Tibial nerve (tissue), 4 donors: ENCODE measurements around the gene TCAIM. TPM values are rescaled to one million over a fixed set of nuclear protein-coding genes. Genes with fewer than 3 reads are reported as not detected.

Experiments
- DNase-seq, 2 donors: peaks; one replicate each; pipeline ENCODE4 v3.0.0-alpha.2; 2019; ENCODE audit warnings: low spot score in 2 of 2
- H3K27ac ChIP-seq, 4 donors: fragments of 200-600 bp; sonication (generic) in 3 of 4; one replicate each; pipeline ENCODE4 v1.5.1; 2017 to 2019; ENCODE audit warnings: mild to moderate bottlenecking in 1 of 4
- H3K27me3 ChIP-seq, 2 donors: fragments of 200-600 bp; sonication (generic) in 1 of 2; one replicate each; pipeline versions ENCODE4 v1.5.1 to v1.6.0; 2017 to 2019
- H3K36me3 ChIP-seq, 3 donors: fragments of 200-600 bp; sonication (generic); one replicate each; pipeline ENCODE4 v1.5.1; 2018 to 2019
- H3K4me1 ChIP-seq, 4 donors: fragments of 200-600 bp; sonication (generic) in 3 of 4; one replicate each; pipeline ENCODE4 v1.5.1; 2017 to 2019
- H3K4me3 ChIP-seq, 4 donors: fragments of 200-600 bp; sonication (generic) in 3 of 4; one replicate each; pipeline ENCODE4 v1.5.1; 2017 to 2019; ENCODE audit warnings: mild to moderate bottlenecking in 1 of 4, moderate library complexity in 1 of 4
- H3K9me3 ChIP-seq, 4 donors: fragments of 200-600 bp; sonication (generic) in 3 of 4; one replicate each; pipeline ENCODE4 v1.5.1; 2017 to 2019
- EP300 ChIP-seq, 2 donors: sonication (generic); formaldehyde crosslinking; IDR thresholded peaks; one replicate each; pipeline ENCODE4 v1.6.1; 2017; ENCODE audit warnings: antibody characterized with exemption in 2 of 2, mild to moderate bottlenecking in 1 of 2
- POLR2A ChIP-seq, 2 donors: fragments of 450-650 bp; IDR thresholded peaks; one replicate each; pipeline ENCODE4 v1.6.1; 2017; ENCODE audit warnings: antibody characterized with exemption in 2 of 2, mild to moderate bottlenecking in 2 of 2, moderate library complexity in 2 of 2
- whole genome bisulfite sequencing, 2 donors: methylation state at CpG; one replicate each; pipeline ENCODE4 v1.1.5; 2018; 5-methylcytosine and 5-hydroxymethylcytosine counted together
- total RNA-seq, 4 donors: library from RNA; depleted of rRNA; stranded (reverse); fragments of >200 nt; gene quantifications; one replicate each; pipeline ENCODE4 v1.1.0, GENCODE V29; 2016
- TF ChIP-seq, protein P1 (sequence below), 5 experiments: fragments of 200-600 bp in 3 of 5; fragments of 450-650 bp in 2 of 5; sonication (generic) in 3 of 5; IDR thresholded peaks; one replicate each; pipeline ENCODE4 v1.5.1; 2016 to 2019; ENCODE audit warnings: antibody characterized with exemption in 5 of 5, mild to moderate bottlenecking in 3 of 5, moderate library complexity in 2 of 5

TCAIM gene
- total RNA-seq, 4 donors from 2014 or later = 24.1 to 41.3 (median 28.0) TPM

DNA sequence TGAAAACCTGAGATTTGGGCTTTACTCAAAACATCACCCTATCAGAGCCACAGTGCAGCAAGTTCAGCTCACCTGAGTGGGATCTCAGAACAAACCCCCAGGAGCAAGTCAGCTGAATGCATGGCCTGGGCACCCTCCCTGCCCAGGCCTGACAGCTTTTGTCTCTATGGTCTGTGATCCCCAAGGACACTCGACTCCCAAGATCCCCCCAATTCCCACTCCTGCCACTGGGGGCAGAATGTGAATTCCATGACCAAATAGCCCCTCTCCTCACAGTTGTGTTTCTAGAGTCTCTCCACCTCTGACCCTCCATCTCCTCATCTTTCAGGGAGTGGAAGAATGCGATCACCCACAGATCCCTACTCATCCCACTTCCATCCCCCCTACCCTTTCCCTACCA lies 80.0 kb downstream of the TCAIM start:
- DNase-seq = no peak
- WGBS, 2 donors = 85 to 86% methylated on average over 2 of the region's 2 CpGs
- TF ChIP-seq, protein P1, sequence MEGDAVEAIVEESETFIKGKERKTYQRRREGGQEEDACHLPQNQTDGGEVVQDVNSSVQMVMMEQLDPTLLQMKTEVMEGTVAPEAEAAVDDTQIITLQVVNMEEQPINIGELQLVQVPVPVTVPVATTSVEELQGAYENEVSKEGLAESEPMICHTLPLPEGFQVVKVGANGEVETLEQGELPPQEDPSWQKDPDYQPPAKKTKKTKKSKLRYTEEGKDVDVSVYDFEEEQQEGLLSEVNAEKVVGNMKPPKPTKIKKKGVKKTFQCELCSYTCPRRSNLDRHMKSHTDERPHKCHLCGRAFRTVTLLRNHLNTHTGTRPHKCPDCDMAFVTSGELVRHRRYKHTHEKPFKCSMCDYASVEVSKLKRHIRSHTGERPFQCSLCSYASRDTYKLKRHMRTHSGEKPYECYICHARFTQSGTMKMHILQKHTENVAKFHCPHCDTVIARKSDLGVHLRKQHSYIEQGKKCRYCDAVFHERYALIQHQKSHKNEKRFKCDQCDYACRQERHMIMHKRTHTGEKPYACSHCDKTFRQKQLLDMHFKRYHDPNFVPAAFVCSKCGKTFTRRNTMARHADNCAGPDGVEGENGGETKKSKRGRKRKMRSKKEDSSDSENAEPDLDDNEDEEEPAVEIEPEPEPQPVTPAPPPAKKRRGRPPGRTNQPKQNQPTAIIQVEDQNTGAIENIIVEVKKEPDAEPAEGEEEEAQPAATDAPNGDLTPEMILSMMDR (IDR thresholded peaks at IDR 0.05) = no peak
- TF ChIP-seq POLR2A (IDR thresholded peaks at IDR 0.05) = no peak
- TF ChIP-seq EP300 (IDR thresholded peaks at IDR 0.05) = no peak
- Histone ChIP-seq H3K9me3 (no peaks in the 10 kb centered on the region), H3K4me1 (no peaks in the 10 kb centered on the region), H3K36me3 (peaks cover 0 to 4% (median 0%) of the 10 kb centered on the region in 3 donors), H3K27me3 (no peaks in the 10 kb centered on the region), H3K4me3 (no peak overlapping the region), H3K27ac (no peak overlapping the region)

DNA sequence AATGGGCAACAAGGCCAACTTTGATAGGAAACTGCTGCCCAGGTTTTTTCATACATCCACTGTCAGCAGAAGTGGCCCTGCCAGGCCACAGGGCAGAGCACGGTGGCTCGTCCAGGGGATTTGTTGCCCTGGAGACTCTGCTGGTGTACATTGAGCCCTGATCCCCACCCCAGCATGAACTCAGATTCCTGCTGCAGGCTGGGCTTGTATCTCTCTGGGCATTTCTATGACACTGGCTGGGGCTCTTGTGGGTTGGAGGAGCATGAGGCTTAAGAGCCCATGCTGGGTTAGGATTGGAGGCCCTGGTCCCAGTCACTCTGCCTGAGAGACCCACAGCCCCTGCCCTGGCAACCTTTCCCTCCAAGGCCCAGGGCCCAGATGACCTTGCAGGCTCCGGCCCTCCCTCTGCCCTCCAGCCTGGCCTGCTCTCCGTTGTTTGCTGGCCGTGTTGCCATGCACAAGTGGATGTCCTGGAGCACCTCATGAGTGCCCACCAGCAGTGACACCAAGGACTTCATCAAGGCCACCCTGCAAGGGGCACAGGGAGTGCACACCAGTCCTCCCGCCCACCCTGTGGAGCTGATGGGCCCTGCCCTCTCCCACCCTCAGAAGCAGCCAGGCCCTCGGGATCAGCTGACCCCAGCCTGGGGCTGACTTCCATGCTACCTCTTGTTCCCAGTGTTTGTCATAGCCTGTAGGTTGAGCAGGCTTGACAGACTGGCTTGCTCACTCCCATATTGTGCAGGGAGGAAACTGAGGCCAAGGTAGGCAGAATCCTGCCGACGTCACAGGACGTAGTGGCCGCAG lies 80.8 kb downstream of the TCAIM start:
- Histone ChIP-seq H3K27ac (no peak overlapping the region), H3K27me3 (no peaks in the 10 kb centered on the region), H3K4me1 (no peaks in the 10 kb centered on the region), H3K36me3 (no peaks in the 10 kb centered on the region), H3K4me3 (no peak overlapping the region), H3K9me3 (no peaks in the 10 kb centered on the region)
- TF ChIP-seq POLR2A (IDR thresholded peaks at IDR 0.05) (no peak), EP300 (IDR thresholded peaks at IDR 0.05) (no peak)
- TF ChIP-seq, protein P1 (IDR thresholded peaks at IDR 0.05) = no peak
- DNase-seq = no peak
- WGBS, 2 donors = 78 to 86% methylated on average over 10 of the region's 11 CpGs

DNA sequence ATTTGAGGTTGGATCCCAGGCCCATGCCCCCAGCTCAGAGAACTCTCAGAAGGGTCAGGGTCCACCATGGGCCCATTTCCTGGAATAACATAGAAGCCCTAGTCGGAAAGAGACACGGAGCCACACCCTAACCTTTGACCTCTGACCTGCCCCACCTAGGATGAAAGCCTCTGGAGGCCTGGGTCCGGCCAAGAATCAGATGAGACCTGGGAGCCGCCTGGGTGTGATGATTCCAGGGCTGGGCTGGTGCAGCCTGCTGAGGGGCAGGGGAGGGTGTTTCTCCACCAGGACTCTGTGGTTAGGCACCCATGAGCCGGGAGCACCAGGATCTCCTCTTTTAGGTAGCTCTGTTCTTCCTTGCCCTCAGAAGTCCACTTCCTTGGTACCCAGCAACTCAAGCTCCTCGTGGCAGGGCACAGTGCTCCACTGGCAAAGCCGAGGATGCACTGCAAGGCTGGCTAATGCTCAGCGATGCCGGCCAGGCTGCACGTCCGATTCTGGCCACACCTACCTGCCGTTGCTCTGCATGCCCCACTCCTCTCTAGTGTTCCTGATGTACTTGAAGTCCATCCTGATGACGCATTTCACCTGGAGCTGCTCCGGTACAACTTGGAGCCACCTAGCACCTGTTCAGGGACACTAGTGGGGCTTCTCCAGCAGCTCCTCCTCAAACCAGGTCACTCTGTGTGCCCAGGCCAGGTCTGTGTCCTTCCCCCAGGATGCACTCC lies 81.5 kb downstream of the TCAIM start:
- TF ChIP-seq, protein P1 (IDR thresholded peaks at IDR 0.05) = no peak
- no peak for TF ChIP-seq EP300 (IDR thresholded peaks at IDR 0.05)
- TF ChIP-seq POLR2A (IDR thresholded peaks at IDR 0.05) = no peak
- H3K36me3 ChIP-seq = no peaks in the 10 kb centered on the region
- no peak overlapping the region for H3K4me3 ChIP-seq
- no peaks in the 10 kb centered on the region for H3K27me3 ChIP-seq
- 89 to 90% methylated on average over 12 to 14 of the region's 14 CpGs for WGBS, 2 donors
- DNase-seq = no peak
- H3K9me3 ChIP-seq = no peaks in the 10 kb centered on the region
- H3K27ac ChIP-seq = no peak overlapping the region
- H3K4me1 ChIP-seq = no peaks in the 10 kb centered on the region

DNA sequence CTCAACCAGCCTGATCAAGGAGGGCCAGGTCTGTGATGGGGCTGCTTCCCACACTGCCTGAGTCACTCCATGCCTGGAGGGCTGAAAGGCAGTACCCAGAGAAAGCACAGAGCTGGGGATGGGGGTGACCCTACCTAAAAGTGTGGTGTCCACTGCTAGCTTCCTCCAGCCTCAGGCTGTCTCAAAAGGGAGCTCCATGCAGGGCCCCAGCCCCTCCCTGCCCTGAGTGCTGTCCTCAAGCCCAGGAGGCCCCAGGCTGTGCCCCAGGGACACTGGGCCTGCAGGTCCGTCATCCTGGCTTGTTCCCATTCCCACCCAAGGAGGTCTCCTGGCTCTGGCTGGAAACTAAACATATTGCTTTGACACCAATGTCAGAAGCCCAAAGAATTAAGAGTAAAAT lies 82.1 kb downstream of the TCAIM start:
- H3K9me3 ChIP-seq = no peaks in the 10 kb centered on the region
- H3K4me1 ChIP-seq = no peaks in the 10 kb centered on the region
- H3K36me3 ChIP-seq = no peaks in the 10 kb centered on the region
- H3K27me3 ChIP-seq = no peaks in the 10 kb centered on the region
- no peak overlapping the region for H3K4me3 ChIP-seq
- no peak for DNase-seq
- TF ChIP-seq, protein P1 (IDR thresholded peaks at IDR 0.05) = no peak
- TF ChIP-seq EP300 (IDR thresholded peaks at IDR 0.05) (no peak), POLR2A (IDR thresholded peaks at IDR 0.05) (no peak)
- WGBS, 2 donors = 60 to 90% methylated on average over 1 of the region's 1 CpG
- H3K27ac ChIP-seq = no peak overlapping the region

DNA sequence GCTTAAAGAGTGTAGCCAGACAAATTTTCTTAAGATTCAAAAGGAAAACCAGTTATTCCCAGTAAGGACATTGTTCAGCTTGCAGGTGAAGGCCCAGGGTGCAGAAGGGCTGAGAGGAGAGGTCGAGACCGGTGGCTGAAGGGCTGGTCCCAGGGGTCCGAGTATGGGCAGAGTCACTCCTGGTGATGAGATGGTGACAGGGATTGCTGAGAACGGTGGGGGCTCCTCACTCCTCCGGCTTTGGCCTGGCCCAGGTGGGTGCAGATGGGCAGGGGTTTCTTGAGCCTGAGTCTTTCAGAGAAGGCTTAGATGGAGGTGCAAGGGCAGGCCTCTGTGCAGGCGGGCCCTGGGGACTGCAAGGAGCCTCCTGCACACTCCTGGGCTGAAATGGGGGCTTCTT lies 82.7 kb downstream of the TCAIM start:
- WGBS, 2 donors = 85 to 89% methylated on average over 6 of the region's 6 CpGs
- Histone ChIP-seq H3K27ac (no peak overlapping the region), H3K9me3 (no peaks in the 10 kb centered on the region), H3K4me1 (no peaks in the 10 kb centered on the region), H3K27me3 (no peaks in the 10 kb centered on the region), H3K36me3 (no peaks in the 10 kb centered on the region), H3K4me3 (no peak overlapping the region)
- no peak for TF ChIP-seq EP300 (IDR thresholded peaks at IDR 0.05)
- TF ChIP-seq POLR2A (IDR thresholded peaks at IDR 0.05) = no peak
- TF ChIP-seq, protein P1 (IDR thresholded peaks at IDR 0.05) = no peak
- no peak for DNase-seq
